SU-DHL-6 (cell line): ENCODE measurements around the gene ATL3.
A peak's percentile ranks its signal among the peaks of the same experiment; 100 is the strongest.

Experiments
- H2AFZ ChIP-seq: fragments of 200-600 bp; sonication (generic); 2 replicates; pipeline ENCODE4 v1.6.1; 2014; ENCODE audit warnings: low read depth, mild to moderate bottlenecking, moderate library complexity, mixed read lengths, antibody characterized with exemption, low read length; ENCODE audit not compliant: severe bottlenecking
- H3F3A ChIP-seq: fragments of 200-600 bp; shearing (Covaris generic); 2 replicates; pipeline ENCODE4 v1.6.0; 2016; ENCODE audit warnings: antibody characterized with exemption, mild to moderate bottlenecking; ENCODE audit not compliant: insufficient read depth
- H3K27ac ChIP-seq: fragments of 200-600 bp; sonication (generic); 2 replicates; pipeline ENCODE4 v1.5.1; 2016; ENCODE audit warnings: low read depth, mild to moderate bottlenecking, low read length, moderate library complexity, mixed read lengths
- H3K27me3 ChIP-seq: fragments of 200-600 bp; sonication (generic), shearing (Covaris generic); 2 replicates; pipeline ENCODE4 v1.6.0; 2014; ENCODE audit warnings: mild to moderate bottlenecking, low read length
- H3K36me3 ChIP-seq: fragments of 200-600 bp; sonication (generic); 2 replicates; pipeline ENCODE4 v1.6.1; 2014; ENCODE audit warnings: mild to moderate bottlenecking, low read length, mixed read lengths
- H3K4me2 ChIP-seq: fragments of 300-600, 200-600 bp; shearing (Covaris generic), sonication (generic); 2 replicates; pipeline ENCODE4 v1.6.0; 2014; ENCODE audit warnings: low read length, low read depth, mild to moderate bottlenecking; ENCODE audit not compliant: poor library complexity, severe bottlenecking
- H3K4me3 ChIP-seq: fragments of 200-600 bp; sonication (generic); 2 replicates; pipeline ENCODE4 v1.5.1; 2014; ENCODE audit warnings: antibody characterized with exemption, low read length, mild to moderate bottlenecking, mixed read lengths; ENCODE audit not compliant: insufficient read depth, poor library complexity, severe bottlenecking
- H3K79me2 ChIP-seq: fragments of 200-600 bp; sonication (generic); 2 replicates; pipeline ENCODE4 v1.6.1; 2014; ENCODE audit warnings: mild to moderate bottlenecking, low read length, moderate library complexity; ENCODE audit not compliant: insufficient read depth
- H3K9ac ChIP-seq: fragments of 200-600 bp; sonication (generic); 2 replicates; pipeline ENCODE4 v1.7.0; 2014; ENCODE audit warnings: mild to moderate bottlenecking, low read length
- H3K9me2 ChIP-seq: fragments of 200-600 bp; sonication (generic); replicated peaks from 2 replicates; pipeline ENCODE4 v1.6.1; 2014; ENCODE audit warnings: low read length; ENCODE audit not compliant: insufficient read depth
- H3K9me3 ChIP-seq: fragments of 200-600 bp; sonication (generic); 2 replicates; pipeline ENCODE4 v1.6.1; 2014; ENCODE audit warnings: low read length, mixed read lengths; ENCODE audit not compliant: insufficient read depth
- H4K20me1 ChIP-seq: fragments of 200-600 bp; sonication (generic); 2 replicates; pipeline ENCODE4 v1.6.1; 2014; ENCODE audit warnings: low read depth, mild to moderate bottlenecking, antibody characterized with exemption, low read length, moderate library complexity, mixed read lengths
- CTCF ChIP-seq: fragments of 200-600 bp; sonication (generic); IDR thresholded peaks from one replicate; pipeline ENCODE4 v1.5.1; 2017; ENCODE audit warnings: antibody characterized with exemption, mild to moderate bottlenecking, low read length, moderate library complexity; ENCODE audit not compliant: insufficient read depth, poor library complexity, severe bottlenecking
- EZH2phosphoT487 ChIP-seq: fragments of 200-600 bp; sonication (generic), shearing (Covaris generic); conservative IDR thresholded peaks from 2 replicates; pipeline ENCODE4 v1.6.1; 2018; ENCODE audit warnings: mild to moderate bottlenecking, antibody characterized with exemption, low read length, moderate library complexity, mixed read lengths

Gene ATL3

GRCh38 chr11:63616953-63617352, 54.2 kb downstream of the ATL3 start:
- H3F3A ChIP-seq, result no peaks in the 10 kb centered on the region
- H3K4me3 ChIP-seq, result no peak overlapping the region
- H3K9me2 ChIP-seq, result no peaks in the 10 kb centered on the region
- no peak overlapping the region for H3K9ac ChIP-seq
- no peak for TF ChIP-seq CTCF
- no peak for TF ChIP-seq EZH2phosphoT487
- H3K27ac ChIP-seq, result no peak overlapping the region
- no peak overlapping the region for H3K4me2 ChIP-seq
- no peak overlapping the region for H2AFZ ChIP-seq
- H3K27me3 ChIP-seq, result no peaks in the 10 kb centered on the region
- no peaks in the 10 kb centered on the region for H3K36me3 ChIP-seq
- H3K9me3 ChIP-seq, result no peaks in the 10 kb centered on the region
- no peaks in the 10 kb centered on the region for H4K20me1 ChIP-seq
- H3K79me2 ChIP-seq, result no peaks in the 10 kb centered on the region

GRCh38 chr11:63614136-63614671, 57.0 kb downstream of the ATL3 start, which contains the start of gene PLAAT3:
Gene PLAAT3 (minus strand): TSS chr11:63614433. CDS start chr11:63614014, 419 bp downstream.
- Histone ChIP-seq H3K4me3 (peak within 1 kb of the TSS; percentile 55), H3K27ac (no peak within 1 kb of the TSS), H2AFZ (peak within 1 kb of the TSS; percentile 69), H3K36me3 (no peaks in the 10 kb centered on the region), H3K27me3 (no peaks in the 10 kb centered on the region), H3F3A (no peaks in the 10 kb centered on the region), H3K4me2 (peak within 1 kb of the TSS; percentile 62), H3K79me2 (no peaks in the 10 kb centered on the region), H3K9me3 (no peaks in the 10 kb centered on the region), H3K9ac (peak within 1 kb of the TSS; percentile 37), H4K20me1 (no peaks in the 10 kb centered on the region), H3K9me2 (no peaks in the 10 kb centered on the region)
- TF ChIP-seq EZH2phosphoT487 (no peak), CTCF (no peak)

GRCh38 chr11:63613517-63614135, 57.5 kb downstream of the ATL3 start:
- H3K4me3 ChIP-seq, result peak overlapping the region; percentile 55
- no peaks in the 10 kb centered on the region for H3K36me3 ChIP-seq
- H3K79me2 ChIP-seq, result no peaks in the 10 kb centered on the region
- no peaks in the 10 kb centered on the region for H3K9me2 ChIP-seq
- no peak overlapping the region for H3K27ac ChIP-seq
- no peaks in the 10 kb centered on the region for H3F3A ChIP-seq
- no peaks in the 10 kb centered on the region for H4K20me1 ChIP-seq
- H3K4me2 ChIP-seq, result peak overlapping the region; percentile 62
- TF ChIP-seq CTCF (no peak), EZH2phosphoT487 (no peak)
- peak overlapping the region; percentile 69 for H2AFZ ChIP-seq
- H3K9ac ChIP-seq, result peak overlapping the region; percentile 37
- no peaks in the 10 kb centered on the region for H3K27me3 ChIP-seq
- no peaks in the 10 kb centered on the region for H3K9me3 ChIP-seq
